Cardiac muscle cell (in vitro differentiated cells and primary cell): ENCODE data around the gene ARHGEF6. TPM values are rescaled to one million over a fixed set of nuclear protein-coding genes. Genes with fewer than 3 reads are reported as not detected.

Experiments used
- DNase-seq, 2 donors: peaks; one replicate each; pipeline versions ENCODE4 v3.0.0 to v3.0.0-alpha.2; 2010 to 2017; ENCODE audit warnings: low read depth in 1 of 2, low spot score in 1 of 2
- H3K27ac ChIP-seq: fragments of 200-600 bp; sonication (generic); 2 replicates; pipeline ENCODE4 v1.5.1; 2016
- H3K27me3 ChIP-seq: fragments of 200-600 bp; sonication (generic); 2 replicates; pipeline ENCODE4 v1.6.0; 2016; ENCODE audit warnings: control low read depth
- H3K36me3 ChIP-seq: fragments of 200-600 bp; sonication (generic); 2 replicates; pipeline ENCODE4 v1.5.1; 2016; ENCODE audit warnings: control low read depth
- H3K4me1 ChIP-seq: fragments of 200-600 bp; sonication (generic); 2 replicates; pipeline ENCODE4 v1.8.1; 2017; ENCODE audit warnings: low read depth, mild to moderate bottlenecking, mixed run types
- H3K4me3 ChIP-seq: fragments of 200-600 bp; sonication (generic); 2 replicates; pipeline ENCODE4 v1.5.1; 2016; ENCODE audit warnings: mild to moderate bottlenecking
- H3K9me3 ChIP-seq: fragments of 200-600 bp; sonication (generic); 2 replicates; pipeline ENCODE4 v1.5.1; 2017; ENCODE audit warnings: low read depth, mild to moderate bottlenecking, control low read depth
- CTCF ChIP-seq: IDR thresholded peaks from 2 replicates; pipeline ENCODE4 v1.5.1; 2012; ENCODE audit warnings: low read depth, mild to moderate bottlenecking, low read length
- polyA plus RNA-seq: library from polyadenylated mRNA; unstranded; fragments of >200 nt; fragmentation: Nextera tagmentation; extraction: Ambion mirVana; gene quantifications from 2 replicates; pipeline ENCODE4 v1.2.1, GENCODE V29; 2016
- total RNA-seq: library from RNA; depleted of rRNA; stranded (reverse); fragments of >200 nt; gene quantifications from 2 replicates; pipeline ENCODE4 v1.2.3, GENCODE V29; 2016

Gene ARHGEF6
- total and polyA plus RNA-seq, 2 experiments from 2014 or later = 2.4 to 2.7 TPM

GRCh38 chrX:136767104-136767941, 13.4 kb downstream of the ARHGEF6 start:
- no peak for TF ChIP-seq CTCF
- no peaks in the 10 kb centered on the region for H3K4me1 ChIP-seq
- H3K4me3 ChIP-seq = peak overlapping the region; percentile 63
- peak; percentile 61 to 67 for DNase-seq
- H3K36me3 ChIP-seq = no peaks in the 10 kb centered on the region
- H3K27me3 ChIP-seq = no peaks in the 10 kb centered on the region
- H3K27ac ChIP-seq = no peak overlapping the region
- H3K9me3 ChIP-seq = no peaks in the 10 kb centered on the region

GRCh38 chrX:136766785-136767103, 14.0 kb downstream of the ARHGEF6 start:
- Histone ChIP-seq H3K36me3 (no peaks in the 10 kb centered on the region), H3K4me1 (no peaks in the 10 kb centered on the region), H3K9me3 (no peaks in the 10 kb centered on the region), H3K4me3 (peak overlapping the region; percentile 63), H3K27ac (no peak overlapping the region), H3K27me3 (no peaks in the 10 kb centered on the region)
- no peak for TF ChIP-seq CTCF
- DNase-seq = no peak

- H3K4me1 ChIP-seq = no peaks in the 10 kb centered on the region
- no peaks in the 10 kb centered on the region for H3K27me3 ChIP-seq
- H3K36me3 ChIP-seq = no peaks in the 10 kb centered on the region
- H3K27ac ChIP-seq = no peak overlapping the region
- no peak for TF ChIP-seq CTCF
- peak in 1 of 2 donors; percentile 2 for DNase-seq
- no peaks in the 10 kb centered on the region for H3K9me3 ChIP-seq
- H3K4me3 ChIP-seq = no peak overlapping the region
Measured at GRCh38 chrX:136765821-136766356, 14.8 kb downstream of the ARHGEF6 start.

- H3K27me3 ChIP-seq = no peaks in the 10 kb centered on the region
- H3K4me1 ChIP-seq = no peaks in the 10 kb centered on the region
- no peak for DNase-seq
- TF ChIP-seq CTCF = no peak
- no peak overlapping the region for H3K4me3 ChIP-seq
- no peak overlapping the region for H3K27ac ChIP-seq
- H3K9me3 ChIP-seq = no peaks in the 10 kb centered on the region
- H3K36me3 ChIP-seq = no peaks in the 10 kb centered on the region
Measured at GRCh38 chrX:136764206-136764605, 16.5 kb downstream of the ARHGEF6 start.

- no peaks in the 10 kb centered on the region for H3K4me1 ChIP-seq
- H3K27me3 ChIP-seq = no peaks in the 10 kb centered on the region
- no peaks in the 10 kb centered on the region for H3K36me3 ChIP-seq
- H3K27ac ChIP-seq = no peak overlapping the region
- no peak overlapping the region for H3K4me3 ChIP-seq
- no peaks in the 10 kb centered on the region for H3K9me3 ChIP-seq
- no peak for DNase-seq
- TF ChIP-seq CTCF = no peak
Measured at GRCh38 chrX:136762820-136763452, 17.8 kb downstream of the ARHGEF6 start.
